ENCODE data around the gene G0S2.

Gene G0S2, protein sequence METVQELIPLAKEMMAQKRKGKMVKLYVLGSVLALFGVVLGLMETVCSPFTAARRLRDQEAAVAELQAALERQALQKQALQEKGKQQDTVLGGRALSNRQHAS

DNA sequence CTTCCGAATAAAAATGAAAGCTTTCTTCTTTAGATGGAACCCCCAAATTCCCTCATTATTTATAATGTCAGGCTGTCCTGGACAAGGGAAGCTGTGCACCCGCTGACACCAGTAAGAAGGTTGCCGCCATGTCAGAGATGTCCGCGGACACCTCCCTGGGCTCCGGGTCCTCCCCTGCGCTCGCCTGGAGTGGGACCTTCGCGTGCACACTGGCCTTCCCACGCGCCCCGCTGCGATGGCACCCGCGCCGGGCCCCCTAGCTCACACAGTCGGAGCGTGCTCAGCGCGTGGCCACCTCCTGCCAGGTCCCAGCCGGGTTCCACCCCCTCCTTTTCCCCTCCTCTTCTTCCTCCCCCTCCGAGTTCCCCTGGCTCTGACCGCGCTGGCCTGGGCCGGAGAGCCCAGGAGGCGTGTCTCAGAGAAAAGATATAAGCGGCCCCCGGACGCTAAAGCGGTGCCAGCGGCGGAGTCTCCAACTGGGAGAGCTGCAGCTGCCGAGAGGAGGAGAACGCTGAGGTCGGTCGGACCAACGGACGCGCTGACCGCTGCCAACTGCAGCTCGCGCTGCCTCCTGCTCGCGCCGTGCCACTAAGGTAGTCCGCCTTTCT lies at the start of gene G0S2:
Gene G0S2 (plus strand): TSS at position 456 of the 608 bp plus-strand sequence. CDS start 273 bp downstream, outside the sequence.
- DNase-seq (ENCODE audit: low read depth): peak; percentile 25

DNA sequence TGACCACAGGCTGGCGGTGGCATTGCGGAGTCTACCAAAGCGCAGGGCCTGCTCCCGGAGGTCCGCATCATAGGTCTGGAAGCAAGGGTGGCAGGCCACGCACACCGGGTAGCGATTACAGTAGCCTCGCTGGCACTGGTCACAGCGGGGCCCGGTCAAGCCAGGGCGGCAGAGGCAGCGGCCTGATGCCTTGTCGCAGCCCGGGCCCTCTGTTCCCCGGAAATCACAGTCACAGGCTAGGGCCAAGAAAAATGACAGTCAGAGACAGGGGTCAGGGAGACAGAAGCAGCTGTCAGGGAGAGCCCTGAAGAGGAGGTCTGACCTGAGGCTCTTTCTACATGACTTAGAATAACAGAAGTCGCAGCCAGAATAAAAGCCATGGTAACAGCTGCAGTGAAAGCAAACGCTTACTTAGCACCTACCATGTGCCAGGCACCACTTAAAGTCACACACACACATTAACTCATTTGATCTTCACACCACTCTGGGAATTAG lies 49.4 kb upstream of the G0S2 start:
- no peak for DNase-seq (ENCODE audit: low read depth)

DNA sequence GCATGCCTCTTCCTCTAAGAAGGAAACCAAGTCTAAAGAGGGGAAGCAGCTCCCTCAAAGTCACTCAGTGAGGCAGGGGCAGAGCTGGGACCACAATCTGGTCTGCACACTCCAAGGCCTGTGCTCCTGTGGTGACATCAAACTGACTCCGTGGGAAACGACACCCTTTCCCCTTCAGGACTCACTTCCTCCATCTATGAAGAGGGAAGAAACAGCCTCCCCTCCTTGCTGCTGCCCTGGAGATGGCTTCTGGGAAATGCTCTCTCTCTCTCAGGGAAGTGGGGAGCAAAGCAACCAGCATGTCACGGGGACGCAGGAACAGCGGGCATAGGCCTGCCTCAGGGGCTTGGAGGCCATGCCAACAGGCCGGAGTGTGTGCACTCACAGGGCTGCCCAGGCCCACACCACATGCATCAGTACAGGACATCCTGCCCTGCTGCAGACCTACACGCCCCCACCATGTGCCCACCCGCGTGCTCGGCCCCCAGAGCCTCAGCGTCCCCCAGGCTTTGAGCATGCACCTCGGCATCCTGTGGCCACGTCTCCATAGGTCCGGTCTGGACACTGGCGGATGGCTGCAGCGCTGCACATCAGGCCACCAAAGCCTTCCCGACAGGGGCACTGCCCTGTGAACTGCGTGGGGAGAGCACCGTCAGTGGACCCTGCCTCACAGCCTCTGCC lies 48.7 kb upstream of the G0S2 start:
- DNase-seq (ENCODE audit: low read depth): no peak

DNA sequence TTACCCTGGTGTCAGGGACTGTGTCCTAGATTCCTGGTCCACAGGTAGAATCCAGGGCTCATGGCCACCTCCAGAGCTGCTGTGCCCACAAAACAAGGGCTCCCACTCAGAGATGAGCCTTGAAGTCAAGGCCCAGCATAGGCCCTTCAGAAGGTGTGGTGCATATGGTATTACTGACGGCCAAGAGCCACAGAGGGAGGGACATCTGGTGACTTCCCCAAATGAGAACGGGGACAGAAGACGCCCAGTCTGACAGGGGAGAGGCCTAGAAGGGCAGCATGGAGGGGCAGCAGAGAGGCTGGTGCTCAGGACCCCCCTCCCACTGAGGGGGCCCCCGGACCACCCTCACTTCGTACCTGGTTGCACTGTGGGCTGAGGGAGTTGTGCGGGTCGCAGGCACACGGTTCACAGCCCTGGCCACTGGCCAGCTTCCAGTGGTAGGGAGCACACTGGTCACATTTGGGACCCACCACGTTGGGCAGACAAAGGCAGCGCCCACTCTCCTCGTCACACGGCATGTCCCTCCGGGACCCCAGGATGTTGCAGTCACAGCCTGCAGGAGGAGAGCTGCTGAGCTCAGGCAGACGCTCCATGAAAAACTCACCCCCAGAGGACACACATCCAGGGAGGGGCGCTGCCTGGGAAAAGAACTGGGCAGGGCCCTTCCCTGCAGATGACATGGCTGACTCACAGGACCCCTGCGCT lies 48.0 kb upstream of the G0S2 start:
- DNase-seq (ENCODE audit: low read depth): no peak

DNA sequence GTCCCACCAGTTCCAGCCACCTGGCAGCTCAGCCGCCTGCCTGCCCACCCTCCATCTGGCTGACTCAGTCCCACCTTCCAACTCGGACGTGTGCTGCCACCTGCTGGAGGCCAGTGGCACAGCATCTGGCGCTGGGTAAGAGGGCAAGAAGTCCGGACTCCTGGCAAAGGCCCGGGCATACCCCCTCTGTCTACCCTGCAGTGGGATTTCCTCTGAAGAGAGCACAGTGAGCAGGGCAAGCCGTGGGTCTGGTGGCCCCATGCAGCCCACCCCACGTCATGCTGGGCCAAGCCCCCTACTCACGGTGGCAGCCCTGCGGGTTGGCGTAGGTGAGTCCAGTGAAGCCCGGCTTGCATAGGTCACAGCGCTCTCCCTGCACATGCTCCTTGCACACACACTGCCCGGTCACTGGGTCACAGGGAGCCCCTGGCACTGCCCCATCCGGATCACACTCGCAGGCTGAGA lies 47.4 kb upstream of the G0S2 start:
- DNase-seq (ENCODE audit: low read depth): peak; percentile 42

DNA sequence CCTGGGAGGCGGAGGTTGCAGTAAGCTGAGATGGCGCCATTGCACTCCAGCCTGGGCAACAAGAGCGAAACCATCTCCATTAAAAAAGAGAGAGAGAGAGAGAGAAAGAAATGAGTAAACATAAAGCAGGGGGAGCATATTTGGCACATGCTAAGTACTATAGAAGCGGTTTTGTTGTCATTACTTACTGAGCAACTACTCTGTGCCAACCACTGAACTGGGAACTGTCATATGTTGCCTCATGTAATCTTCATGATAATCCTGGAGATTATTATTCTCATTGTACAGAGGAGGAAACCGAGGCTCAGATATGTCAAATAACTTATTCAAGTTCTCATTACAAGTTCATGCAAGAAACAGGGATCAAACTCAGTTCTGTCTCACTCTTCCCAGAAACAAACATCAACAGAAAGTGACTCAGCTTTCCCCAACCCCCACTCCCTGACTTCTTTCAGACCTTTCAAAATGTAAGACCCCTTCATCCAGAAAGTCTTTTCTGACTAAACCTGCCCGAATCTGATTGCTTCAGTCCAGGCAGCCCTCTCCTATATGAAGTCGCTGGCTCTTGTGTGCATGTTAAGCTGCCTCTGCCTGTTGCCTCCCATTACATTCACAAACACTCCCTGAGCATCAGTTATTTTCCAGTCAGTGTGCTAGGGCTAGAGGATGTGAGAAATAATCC lies 46.5 kb upstream of the G0S2 start:
- no peak for DNase-seq (ENCODE audit: low read depth)

DNA sequence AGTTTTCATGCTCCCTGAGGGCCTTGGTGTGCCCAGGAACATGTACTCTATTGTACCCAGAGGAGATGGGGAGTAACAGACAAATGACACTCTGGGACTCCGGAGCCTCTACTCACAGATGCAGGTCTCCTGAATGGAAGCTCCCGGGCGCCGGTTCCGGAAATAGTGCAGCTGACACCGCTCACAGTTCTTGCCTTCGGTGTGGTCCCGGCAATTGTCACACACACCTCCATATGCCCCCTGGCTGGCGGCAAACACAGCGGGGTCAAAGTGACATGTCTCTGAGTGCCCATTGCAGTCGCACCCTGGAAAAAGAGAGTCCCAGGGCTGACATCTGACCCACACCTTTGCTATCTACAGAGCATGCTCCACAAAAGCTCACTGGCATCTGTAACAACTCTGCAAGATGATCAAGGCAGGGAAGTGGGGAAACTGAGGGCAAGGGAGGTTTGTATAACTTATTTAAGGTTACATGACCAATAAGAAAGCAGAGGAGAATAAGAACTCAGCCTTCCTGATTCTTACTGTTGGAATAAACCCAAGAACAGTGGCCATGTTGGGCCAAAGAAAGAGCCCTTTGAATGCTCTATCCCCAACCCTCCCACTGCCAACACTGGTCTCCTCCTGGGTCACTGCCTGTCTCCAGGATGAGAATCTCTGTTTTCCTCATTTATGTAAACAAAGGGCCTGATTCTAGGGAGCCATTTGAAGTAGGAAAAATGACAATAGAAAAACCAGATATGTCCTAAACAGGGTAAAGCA lies 45.4 kb upstream of the G0S2 start:
- DNase-seq (ENCODE audit: low read depth): no peak

DNA sequence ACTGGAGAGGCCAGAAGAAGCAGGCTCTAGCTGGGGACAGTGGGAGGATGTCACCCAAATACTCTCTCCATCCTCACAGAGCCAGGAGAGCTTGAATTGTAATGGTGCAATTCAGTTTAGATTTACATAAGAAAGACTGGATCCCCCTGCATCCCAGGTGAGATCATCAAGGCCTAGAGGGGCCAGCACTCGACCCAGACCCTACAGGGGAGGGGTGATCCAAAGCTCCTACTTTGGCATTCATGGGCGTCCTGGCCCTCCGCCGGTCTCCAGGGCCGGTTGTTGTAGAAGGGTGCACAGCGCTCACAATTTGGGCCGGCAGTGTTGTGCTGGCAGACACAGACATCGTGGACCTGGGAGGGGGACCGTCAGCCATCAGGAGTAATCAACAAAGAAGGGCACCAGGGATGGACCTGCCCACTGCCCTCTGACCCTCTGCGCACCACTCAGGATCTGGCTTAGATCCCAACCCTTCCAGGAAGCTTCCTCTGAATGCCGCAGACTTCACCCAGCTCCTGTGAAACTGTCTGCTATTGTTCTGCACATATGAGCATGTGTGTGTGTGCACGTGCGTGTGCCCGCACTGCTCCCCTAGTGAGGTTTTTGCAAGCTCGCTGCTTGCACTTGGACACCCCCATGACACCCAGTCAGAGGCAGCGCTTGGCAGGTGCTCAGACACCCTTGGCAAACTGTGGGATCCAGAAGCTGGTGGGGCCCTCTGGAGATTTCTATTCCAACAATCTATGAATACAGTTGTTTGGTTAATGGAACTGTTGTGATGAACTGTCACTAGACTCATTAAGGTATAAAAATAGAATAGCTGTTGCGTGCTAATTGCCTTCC lies 44.6 kb upstream of the G0S2 start:
- DNase-seq (ENCODE audit: low read depth): no peak

DNA sequence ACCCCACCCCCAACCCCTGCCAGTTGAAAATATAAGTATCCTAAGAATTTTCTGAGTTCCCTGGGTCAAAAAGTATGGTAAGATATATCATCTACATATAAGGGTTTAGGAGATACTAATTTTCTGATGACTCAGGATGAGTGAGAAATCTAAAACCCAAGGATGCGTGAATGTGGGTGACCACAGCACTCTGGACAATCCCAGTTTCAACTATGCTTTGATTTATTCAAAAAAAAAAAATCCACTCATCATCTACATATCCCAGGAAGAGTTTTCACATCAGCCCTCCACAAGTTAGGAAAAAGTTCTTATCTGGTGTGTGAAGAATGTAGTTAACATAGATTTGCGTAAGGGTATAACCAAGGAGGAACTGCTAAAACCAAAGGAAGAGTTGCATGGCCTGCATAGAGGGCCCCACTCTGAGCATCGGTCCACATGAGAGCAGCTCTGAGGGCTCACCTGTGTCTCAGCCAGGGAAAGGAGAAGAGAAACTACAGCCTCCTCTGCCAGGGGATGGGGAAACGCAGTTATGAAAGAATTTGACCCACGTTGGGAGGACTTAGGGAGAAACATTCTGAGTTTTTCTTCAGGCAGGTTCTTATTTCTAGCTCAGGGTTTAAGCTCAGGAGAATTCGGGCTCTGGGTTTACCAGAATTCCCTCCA lies 41.7 kb upstream of the G0S2 start:
- no peak for DNase-seq (ENCODE audit: low read depth)

DNA sequence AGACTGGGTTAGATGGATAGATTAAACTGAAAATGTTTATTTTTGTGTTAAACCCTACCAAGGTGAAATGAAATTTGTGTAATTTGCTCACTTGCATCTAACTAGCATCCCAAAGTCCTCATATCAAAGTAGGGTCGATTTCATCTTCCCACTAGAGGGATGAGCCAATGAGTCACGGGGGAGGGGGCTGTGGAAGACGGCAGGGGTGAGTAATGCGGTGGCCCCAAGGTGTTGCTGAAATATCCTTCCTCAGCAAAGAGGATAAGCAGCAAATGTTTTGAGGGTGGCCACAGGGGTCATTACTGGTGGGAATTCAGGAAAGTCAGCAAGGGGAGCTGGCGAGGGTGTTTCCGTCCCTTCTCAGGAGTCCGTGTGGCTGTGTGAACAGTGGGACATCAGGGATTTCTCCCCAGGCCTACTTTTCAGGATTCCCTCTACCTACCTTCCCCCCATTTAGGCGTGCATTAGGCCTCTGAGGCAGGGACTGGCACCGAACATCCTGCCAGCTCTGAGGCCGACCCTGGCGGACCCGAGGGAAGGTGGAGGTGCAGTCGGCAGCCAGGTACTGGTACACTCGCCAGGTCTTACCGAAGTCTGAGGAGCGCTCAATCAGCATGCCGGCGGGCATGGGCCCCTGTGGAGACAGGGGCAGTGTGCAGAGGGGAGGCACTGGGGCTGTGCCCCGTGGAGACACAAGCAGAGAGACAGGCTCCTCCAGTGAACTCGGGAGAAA lies 41.0 kb upstream of the G0S2 start:
- no peak for DNase-seq (ENCODE audit: low read depth)

DNA sequence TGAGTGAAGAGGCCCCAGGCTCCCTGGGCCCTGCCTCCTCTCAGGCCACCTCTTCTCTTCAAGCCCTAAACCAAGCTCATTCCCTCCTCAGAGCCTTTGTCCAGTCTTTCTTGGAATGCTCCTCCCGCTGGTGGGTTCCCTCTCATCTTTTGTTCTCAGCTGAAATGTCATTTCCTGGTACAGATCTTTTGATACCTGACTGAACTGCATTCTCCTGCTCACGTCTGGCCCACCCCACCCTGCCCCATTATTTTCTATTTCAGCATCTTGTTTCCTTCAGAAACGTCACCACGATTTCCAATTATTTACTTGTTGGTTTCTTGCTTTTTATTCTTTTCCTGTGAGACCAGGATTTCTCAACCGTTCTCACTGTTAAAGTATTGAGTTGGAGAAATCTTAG lies 39.4 kb upstream of the G0S2 start:
- no peak for DNase-seq (ENCODE audit: low read depth)

DNA sequence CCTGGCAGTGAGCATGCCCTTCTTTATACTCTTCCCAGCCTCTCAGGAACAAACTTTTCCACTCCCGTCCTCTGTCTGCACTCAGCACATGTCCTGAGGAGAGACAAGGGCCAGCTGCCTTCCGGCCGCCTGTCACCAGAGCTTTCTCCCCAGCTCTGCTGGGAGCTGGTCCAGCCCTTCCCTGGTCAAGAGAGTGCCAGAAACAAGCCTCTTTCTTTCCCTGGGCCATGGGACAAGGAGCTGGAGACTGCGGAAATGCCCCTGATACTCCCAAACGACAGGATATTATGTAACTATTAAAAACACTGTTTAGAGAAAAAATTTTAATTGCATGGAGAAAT lies 33.4 kb upstream of the G0S2 start:
- DNase-seq (ENCODE audit: low read depth): no peak

DNA sequence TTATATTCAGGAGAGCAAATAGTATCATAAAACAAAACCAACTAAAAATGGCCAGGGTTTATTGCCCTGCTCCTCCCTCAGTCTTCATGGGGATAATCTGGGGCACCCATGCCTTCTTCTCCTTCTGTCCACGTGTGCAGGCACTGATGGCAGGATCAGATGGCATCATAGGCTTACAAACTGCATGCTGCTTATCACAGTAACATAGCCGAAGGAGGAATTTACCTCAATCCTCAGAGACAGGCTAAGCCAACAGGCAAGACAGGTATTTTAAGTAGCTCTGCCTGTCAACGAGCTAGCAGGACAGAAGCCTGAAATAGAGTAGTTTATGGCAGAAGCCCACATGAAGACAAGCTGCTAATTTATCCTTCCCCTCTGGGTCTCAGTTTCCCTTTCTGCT lies 32.4 kb upstream of the G0S2 start:
- DNase-seq (ENCODE audit: low read depth): no peak

DNA sequence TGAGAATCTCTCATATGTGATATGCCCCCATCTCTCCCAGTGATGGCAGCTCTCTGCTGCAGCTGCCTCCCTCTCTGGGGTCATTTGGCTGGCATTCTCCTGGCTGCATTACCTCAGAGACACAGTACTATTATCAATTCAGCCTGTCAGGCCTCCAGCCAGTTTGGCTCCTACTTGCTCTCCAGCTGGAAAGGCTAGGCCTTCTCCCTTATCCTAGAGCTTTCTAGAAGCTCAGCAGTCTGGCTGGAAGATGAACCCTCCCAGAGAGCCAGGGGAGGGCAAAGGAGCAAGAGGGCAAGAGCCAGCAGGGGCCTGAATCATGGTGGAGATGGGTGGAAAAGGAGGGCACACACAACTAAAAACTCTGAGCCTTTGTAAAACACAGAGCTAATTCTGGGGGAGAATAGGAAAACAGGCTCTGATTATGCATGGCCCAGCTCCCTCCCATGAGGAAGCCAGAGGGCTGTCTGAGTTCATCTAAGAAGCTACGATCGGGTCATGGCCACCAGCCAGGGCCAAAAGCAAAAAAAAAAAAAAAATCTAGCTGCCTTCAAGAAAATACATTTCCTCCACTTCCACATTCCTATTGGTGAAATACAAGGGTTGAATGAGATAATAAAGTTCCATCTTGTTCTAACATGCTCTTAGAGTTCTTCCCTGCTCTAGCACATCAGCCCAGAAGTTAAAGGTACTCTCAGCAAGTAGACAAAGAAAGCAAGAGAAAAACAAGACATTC lies 31.8 kb upstream of the G0S2 start:
- peak; percentile 27 for DNase-seq (ENCODE audit: low read depth)

DNA sequence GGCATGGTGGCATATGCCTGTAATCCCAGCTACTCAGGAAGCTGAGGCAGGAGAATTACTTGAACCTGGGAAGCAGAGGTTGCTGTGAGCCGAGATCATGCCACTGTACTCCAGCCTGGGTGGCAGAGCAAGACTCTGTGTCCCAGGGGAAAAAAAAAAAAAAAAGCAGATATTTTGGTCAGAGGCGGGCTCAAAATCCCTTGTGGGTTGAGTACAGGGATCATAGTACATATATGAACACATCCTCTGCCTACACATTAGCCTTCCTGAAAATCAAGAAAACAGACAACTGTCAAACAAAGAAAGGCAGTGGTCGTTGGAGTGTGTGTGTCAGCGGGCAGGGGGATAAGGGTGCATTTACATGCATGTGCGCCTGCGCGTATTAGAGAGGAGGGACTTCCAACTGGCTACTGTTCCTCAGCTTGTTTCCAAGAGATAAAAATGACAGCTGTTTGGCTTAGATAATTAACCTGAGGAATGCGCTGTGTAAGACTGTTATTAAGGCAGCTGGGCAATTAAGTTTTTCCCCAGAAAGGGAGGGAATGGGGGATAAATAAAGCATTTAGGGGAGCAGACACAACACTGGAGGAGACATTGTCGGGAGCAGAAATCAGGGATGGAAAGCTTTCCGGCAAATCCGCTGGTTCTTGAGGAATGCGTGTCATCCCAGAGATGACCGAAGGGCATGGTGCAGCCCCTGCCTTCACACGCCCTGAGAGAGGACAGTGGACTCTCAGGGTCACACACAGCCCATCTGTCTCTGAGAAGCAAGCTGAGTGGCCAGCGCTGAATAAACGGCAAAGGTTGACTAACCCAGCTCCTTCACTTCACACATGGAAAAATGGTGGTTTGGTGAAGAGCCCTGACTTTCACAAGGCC lies 29.4 kb upstream of the G0S2 start:
- no peak for DNase-seq (ENCODE audit: low read depth)

DNA sequence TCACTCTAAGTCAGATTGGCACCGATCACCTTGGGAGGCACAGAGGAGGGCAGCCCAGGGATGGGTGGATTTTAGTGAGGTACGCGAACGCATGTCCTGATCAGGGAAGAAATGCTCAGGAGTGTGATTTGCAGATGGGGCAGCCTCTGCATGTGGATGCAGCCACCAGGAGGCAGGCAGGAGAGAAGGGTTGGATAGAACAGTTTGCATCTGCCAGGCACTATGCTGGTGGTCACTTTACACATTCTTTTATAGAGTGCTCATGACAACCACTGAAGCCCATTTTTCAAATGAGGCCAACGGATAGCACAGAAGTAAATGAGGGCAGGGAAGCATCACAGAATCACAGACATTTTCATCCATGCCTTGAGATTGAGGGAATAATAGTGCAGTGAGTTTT lies 28.7 kb upstream of the G0S2 start:
- DNase-seq (ENCODE audit: low read depth): no peak

DNA sequence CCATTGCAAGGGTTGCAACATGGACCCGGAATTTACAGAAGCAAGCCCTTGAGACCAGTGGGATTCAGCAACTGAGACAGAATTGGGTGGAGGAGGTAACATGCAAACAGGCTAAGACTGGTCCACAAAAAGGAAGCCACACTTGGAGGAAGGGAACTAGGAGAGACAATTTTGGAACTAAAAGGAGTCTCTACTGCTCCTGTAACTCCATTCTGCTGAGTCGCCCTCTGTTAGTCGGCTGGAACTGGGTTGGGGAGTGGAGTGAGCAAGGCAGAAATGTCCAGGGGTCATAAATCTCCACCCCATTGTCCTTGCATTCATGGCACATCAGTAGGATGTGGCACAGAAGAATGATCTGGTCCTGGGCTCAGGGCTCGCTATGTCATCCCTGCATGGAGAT lies 28.1 kb upstream of the G0S2 start:
- DNase-seq (ENCODE audit: low read depth): peak; percentile 14

DNA sequence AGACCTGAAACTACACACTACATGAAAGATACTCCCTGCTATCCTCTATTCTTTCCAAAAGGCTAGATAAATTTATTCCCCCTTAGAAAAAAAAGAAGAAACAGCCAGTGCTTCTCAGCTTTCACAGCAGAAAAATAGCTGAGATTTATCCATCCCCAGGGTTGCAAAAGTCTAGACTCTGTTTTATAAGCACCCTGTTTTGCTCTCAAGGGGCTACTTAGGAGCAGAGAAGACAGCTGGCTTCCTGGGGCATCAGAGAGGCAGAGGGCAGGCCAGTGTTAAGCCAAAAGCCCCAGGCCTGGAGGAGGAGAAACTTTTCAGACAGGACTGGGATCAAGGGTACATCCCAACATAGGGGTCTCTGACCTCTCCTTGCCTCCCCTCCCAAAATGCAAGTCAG lies 26.9 kb upstream of the G0S2 start:
- DNase-seq (ENCODE audit: low read depth): peak; percentile 24

Measured in fibroblast of gingiva (primary cell).